ENCODE measurements around the gene BICDL2. TPM values are rescaled to one million over a fixed set of nuclear protein-coding genes. Genes with fewer than 3 reads are reported as not detected.

Gene BICDL2
- total and polyA plus RNA-seq, 9 of the 15 experiments (the other 6 are each of a cell fraction or from before 2014, with no cell fraction given) = 0.09 to 0.28 (median 0.09) TPM; not detected in 6

- peak; percentile 63 to 85 (median 64) for DNase-seq (ENCODE audit: extremely low read depth in 1 of 4, low spot score in 3 of 4)
- 0% methylated on average over 19 of the region's 25 CpGs for WGBS (ENCODE audit: insufficient coverage, low coverage, missing lambda C conversion rate)
- POLR2A ChIA-PET = interaction anchor here (1.0 to 2.6 kb wide), 5 partner anchors 15 to 23 kb away, joined by 3 to 15 read pairs (median 6); partner anchors contain the start of genes HCFC1R1, THOC6 and TNFRSF12A
- Histone ChIP-seq H3K27me3 (ENCODE audit: control insufficient read depth in 2 of 2, insufficient read depth in 2 of 2, low read length in 2 of 2) (no peaks in the 10 kb centered on the region), H3K9me1 (ENCODE audit: control insufficient read depth, insufficient read depth, low read length) (no peaks in the 10 kb centered on the region), H3K4me2 (ENCODE audit: insufficient read depth, low read length) (peak overlapping the region; percentile 83), H3K36me3 (ENCODE audit: control insufficient read depth, insufficient read depth, low read length) (peaks cover 3% of the 10 kb centered on the region; the same call in 2 of the 3 replicates), H2AFZ (ENCODE audit: low read depth, low read length) (peak overlapping the region; percentile 90), H3K9ac (ENCODE audit: insufficient read depth in 1 of 2, low read depth in 2 of 2, low read length in 2 of 2) (peak overlapping the region; percentile 78 to 88), H3K9me3 (replicated peaks; ENCODE audit: control insufficient read depth, insufficient read depth, low read depth, low read length) (no peaks in the 10 kb centered on the region), H3K27ac (ENCODE audit: extremely low read depth, low read depth, low read length) (peak overlapping the region; percentile 90), H3K4me1 (replicated peaks in 1 of 2; ENCODE audit: control insufficient read depth in 2 of 2, insufficient read depth in 2 of 2, low read length in 2 of 2) (peaks cover 31 to 66% of the 10 kb centered on the region in 2 experiments), H3K79me2 (ENCODE audit: control insufficient read depth, insufficient read depth, low read length) (peaks cover 22% of the 10 kb centered on the region), H4K20me1 (replicated peaks; ENCODE audit: control insufficient read depth, insufficient read depth, low read length) (no peaks in the 10 kb centered on the region), H3K4me3 (peak overlapping the region; percentile 50)
- in situ Hi-C loops (cut with MboI) (no loop called here), intact Hi-C loops (cut with micrococcal nuclease) (loop anchor here (1.0 kb wide), 1 partner anchor 19 kb away; the partner anchor contains the start of gene THOC6)
- CTCF ChIA-PET (ENCODE audit: low intra/inter-chr PET ratio) = no interaction called here
- FAIRE-seq = peak; percentile 75
- BruUV-seq (replicated peaks) = TSS peak; percentile 36
- no peak for ATAC-seq
- TF ChIP-seq E2F8 (IDR thresholded peaks at IDR 0.05; ENCODE audit: low read depth, partially characterized antibody) (peak; percentile 24), MITF (IDR thresholded peaks at IDR 0.05) (no peak), PHF21A (IDR thresholded peaks at IDR 0.05; ENCODE audit: borderline replicate concordance, low read depth) (no peak), MTA3 (IDR thresholded peaks at IDR 0.05; ENCODE audit: borderline replicate concordance) (peak; percentile 58; the same call in 1 of the 2 replicates), MAZ (CRISPR knock-in tag; conservative IDR thresholded peaks at IDR 0.05 in 1 of 2, IDR thresholded peaks at IDR 0.05 in 1 of 2) (peak in 1 of 2 experiments; percentile 70; a peak in 2 of 4 replicates), CTBP1 (IDR thresholded peaks at IDR 0.05; ENCODE audit: borderline replicate concordance) (peak; percentile 75), NBN (IDR thresholded peaks at IDR 0.05; ENCODE audit: low read depth) (0 out of 2 replicates have a peak, but pooled peaks have one; percentile 37)
- TF ChIP-seq, protein P1, sequence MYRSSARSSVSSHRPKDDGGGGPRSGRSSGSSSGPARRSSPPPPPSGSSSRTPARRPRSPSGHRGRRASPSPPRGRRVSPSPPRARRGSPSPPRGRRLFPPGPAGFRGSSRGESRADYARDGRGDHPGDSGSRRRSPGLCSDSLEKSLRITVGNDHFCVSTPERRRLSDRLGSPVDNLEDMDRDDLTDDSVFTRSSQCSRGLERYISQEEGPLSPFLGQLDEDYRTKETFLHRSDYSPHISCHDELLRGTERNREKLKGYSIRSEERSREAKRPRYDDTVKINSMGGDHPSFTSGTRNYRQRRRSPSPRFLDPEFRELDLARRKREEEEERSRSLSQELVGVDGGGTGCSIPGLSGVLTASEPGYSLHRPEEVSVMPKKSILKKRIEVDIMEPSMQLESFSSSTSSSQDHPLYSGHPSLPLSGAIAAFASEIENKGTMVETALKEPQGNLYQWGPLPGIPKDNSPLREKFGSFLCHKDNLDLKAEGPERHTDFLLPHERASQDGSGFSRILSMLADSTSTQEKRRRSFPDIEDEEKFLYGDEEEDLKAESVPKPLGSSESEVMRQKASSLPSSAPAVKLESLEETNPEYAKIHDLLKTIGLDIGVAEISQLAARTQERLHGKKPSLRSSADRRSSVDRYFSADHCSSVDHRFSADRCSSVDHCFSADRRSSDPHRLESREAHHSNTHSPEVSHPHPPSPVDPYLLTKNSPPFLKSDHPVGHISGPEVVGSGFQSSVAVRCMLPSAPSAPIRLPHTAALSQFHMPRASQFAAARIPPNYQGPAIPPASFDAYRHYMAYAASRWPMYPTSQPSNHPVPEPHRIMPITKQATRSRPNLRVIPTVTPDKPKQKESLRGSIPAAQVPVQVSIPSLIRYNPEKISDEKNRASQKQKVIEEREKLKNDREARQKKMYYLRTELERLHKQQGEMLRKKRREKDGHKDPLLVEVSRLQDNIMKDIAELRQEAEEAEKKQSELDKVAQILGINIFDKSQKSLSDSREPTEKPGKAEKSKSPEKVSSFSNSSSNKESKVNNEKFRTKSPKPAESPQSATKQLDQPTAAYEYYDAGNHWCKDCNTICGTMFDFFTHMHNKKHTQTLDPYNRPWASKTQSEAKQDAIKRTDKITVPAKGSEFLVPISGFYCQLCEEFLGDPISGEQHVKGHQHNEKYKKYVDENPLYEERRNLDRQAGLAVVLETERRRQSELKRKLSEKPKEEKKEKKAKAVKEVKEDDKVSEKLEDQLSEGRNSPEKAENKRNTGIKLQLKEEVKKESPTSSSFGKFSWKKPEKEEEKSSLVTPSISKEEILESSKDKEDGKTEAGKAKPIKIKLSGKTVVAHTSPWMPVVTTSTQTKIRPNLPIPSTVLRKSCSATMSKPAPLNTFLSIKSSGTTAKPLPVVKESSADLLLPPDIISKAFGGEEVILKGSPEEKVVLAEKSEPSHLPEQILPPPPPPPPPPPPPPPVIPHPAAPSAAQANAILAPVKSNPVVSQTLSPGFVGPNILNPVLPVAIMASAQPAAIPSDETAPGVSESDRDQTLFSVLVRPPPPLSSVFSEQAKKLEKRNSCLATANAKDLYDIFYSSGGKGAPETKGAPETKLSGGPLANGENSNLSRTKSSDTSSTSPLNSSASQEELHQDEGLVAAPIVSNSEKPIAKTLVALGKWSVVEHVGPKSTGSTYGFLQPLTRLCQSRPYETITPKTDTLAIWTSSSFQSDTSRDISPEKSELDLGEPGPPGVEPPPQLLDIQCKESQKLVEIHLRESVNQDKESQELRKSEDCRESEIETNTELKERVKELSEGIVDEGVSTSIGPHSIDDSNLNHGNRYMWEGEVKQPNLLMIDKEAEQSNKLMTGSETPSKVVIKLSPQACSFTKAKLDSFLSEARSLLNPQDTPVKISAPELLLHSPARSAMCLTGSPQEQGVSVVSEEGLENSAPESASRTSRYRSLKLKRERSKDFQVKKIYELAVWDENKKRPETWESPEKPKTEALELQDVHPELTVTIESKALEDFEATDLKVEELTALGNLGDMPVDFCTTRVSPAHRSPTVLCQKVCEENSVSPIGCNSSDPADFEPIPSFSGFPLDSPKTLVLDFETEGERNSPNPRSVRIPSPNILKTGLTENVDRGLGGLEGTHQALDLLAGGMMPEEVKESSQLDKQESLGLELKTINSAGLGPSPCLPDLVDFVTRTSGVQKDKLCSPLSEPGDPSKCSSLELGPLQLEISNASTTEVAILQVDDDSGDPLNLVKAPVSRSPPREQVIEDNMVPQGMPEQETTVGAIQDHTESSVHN (IDR thresholded peaks at IDR 0.05; ENCODE audit: borderline replicate concordance in 1 of 2, low read depth in 1 of 2) = 0 out of 4 replicates have a peak, but pooled peaks of 1 of the 2 experiments have one; percentile 30
These were observed 31.9 kb downstream of the BICDL2 start for GRCh38 chr16:3004781-3005284.

All from K562 (cell line).